Measurements from ENCODE around the gene LRP6.

LRP6 gene

DNA sequence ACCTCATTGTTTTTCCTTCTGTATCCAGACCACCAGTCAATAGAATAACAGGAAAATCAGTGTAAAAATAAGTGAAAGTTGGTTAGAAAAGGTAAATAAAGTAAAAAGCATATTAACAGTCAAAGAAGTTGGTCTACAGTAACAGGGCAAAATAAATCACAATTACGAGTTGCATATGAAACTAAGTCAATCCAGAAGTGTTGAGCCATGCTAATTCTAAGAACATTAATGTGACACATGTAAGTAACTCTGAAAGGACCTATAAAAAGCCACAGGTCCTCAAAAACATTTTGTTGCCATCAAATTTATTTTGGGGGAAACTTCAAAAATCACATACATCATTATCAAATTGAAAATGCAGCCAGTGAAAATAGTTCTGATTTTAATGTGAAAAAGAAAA lies 56.4 kb downstream of the LRP6 start:
- TF ChIP-seq REST (IDR thresholded peaks at IDR 0.05; ENCODE audit: low read depth) (no peak), CEBPB (IDR thresholded peaks at IDR 0.05) (no peak), USF1 (IDR thresholded peaks at IDR 0.05) (no peak), RAD21 (IDR thresholded peaks at IDR 0.05; ENCODE audit: low read depth) (no peak), NFIC (IDR thresholded peaks at IDR 0.05) (no peak), TEAD4 (IDR thresholded peaks at IDR 0.05) (no peak), CREB1 (IDR thresholded peaks at IDR 0.05; ENCODE audit: low read depth) (no peak), EP300 (IDR thresholded peaks at IDR 0.05; ENCODE audit: borderline replicate concordance) (no peak), ZBTB7A (IDR thresholded peaks at IDR 0.05; ENCODE audit: low read depth) (no peak), TCF12 (IDR thresholded peaks at IDR 0.05; ENCODE audit: low read depth) (no peak), EGR1 (IDR thresholded peaks at IDR 0.05) (no peak), FOXM1 (IDR thresholded peaks at IDR 0.05; ENCODE audit: borderline replicate concordance, low read depth) (no peak), YY1 (IDR thresholded peaks at IDR 0.05; ENCODE audit: low read depth) (no peak), TAF1 (IDR thresholded peaks at IDR 0.05; ENCODE audit: low read depth) (no peak)
- TF ChIP-seq, protein P1, sequence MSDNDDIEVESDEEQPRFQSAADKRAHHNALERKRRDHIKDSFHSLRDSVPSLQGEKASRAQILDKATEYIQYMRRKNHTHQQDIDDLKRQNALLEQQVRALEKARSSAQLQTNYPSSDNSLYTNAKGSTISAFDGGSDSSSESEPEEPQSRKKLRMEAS (IDR thresholded peaks at IDR 0.05): no peak

DNA sequence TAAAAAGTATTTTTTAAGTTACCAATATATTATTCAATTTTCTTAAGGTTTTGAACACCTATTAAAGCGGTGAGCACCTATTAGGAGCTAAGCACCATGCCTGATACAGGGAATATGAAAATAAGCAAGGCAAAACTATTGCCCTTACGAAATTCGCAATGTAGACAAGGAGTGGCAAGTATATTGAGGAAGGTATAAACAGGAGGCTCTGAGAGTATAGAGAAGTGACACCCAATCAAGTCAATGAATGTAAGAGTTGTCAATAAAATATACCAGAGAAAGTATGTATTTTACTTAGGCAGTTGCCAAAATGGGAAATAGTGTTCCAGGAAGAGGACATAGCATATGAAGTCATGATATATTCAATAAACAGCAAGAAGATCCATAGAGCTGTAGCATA lies 57.2 kb downstream of the LRP6 start:
- TF ChIP-seq REST (IDR thresholded peaks at IDR 0.05; ENCODE audit: low read depth) (no peak), CEBPB (IDR thresholded peaks at IDR 0.05) (no peak), EP300 (IDR thresholded peaks at IDR 0.05; ENCODE audit: borderline replicate concordance) (no peak), FOXM1 (IDR thresholded peaks at IDR 0.05; ENCODE audit: borderline replicate concordance, low read depth) (no peak), CREB1 (IDR thresholded peaks at IDR 0.05; ENCODE audit: low read depth) (no peak), YY1 (IDR thresholded peaks at IDR 0.05; ENCODE audit: low read depth) (no peak), TAF1 (IDR thresholded peaks at IDR 0.05; ENCODE audit: low read depth) (no peak), RAD21 (IDR thresholded peaks at IDR 0.05; ENCODE audit: low read depth) (no peak)

DNA sequence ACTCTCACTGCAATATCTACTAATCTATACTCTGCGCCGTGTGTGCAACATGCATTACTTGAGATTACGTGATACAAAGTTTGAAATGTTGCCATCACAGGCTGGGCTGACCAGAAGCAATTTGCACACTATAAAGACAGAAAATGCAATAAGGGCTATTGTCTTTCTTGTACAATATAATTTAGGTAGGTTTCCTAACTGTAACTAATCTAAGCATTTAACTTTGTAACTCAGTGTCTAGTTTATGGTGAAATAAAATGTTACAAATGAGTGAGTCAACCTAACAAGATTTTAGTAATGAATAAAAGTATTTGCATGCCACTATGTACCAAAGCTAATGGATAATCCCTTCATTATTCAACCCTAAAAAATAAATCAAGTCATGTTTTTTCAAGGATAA lies 57.8 kb downstream of the LRP6 start:
- TF ChIP-seq CREB1 (IDR thresholded peaks at IDR 0.05; ENCODE audit: low read depth) (no peak), ZBTB7A (IDR thresholded peaks at IDR 0.05; ENCODE audit: low read depth) (no peak), TAF1 (IDR thresholded peaks at IDR 0.05; ENCODE audit: low read depth) (no peak), CEBPB (IDR thresholded peaks at IDR 0.05) (no peak), USF1 (IDR thresholded peaks at IDR 0.05) (no peak), FOXM1 (IDR thresholded peaks at IDR 0.05; ENCODE audit: borderline replicate concordance, low read depth) (no peak)

DNA sequence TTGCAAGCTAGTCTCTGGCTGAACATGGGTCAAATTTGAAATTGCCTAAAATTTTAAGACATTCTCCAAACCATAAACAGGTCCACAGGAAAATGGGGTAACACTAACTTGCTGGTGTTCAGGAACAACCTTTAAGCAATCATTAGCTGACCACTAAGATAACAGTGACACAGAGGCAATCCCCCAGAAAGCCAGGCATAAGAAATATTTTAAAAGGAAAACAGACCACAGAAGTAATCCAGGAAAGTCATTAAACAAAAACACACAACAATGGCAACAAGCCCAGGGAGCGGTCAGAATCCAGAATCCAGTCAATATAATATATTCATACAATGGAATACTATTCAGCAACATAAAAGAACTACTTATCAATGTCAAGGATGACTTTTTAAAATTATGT lies 59.1 kb downstream of the LRP6 start:
- TF ChIP-seq REST (IDR thresholded peaks at IDR 0.05; ENCODE audit: low read depth) (no peak), FOXM1 (IDR thresholded peaks at IDR 0.05; ENCODE audit: borderline replicate concordance, low read depth) (no peak), NFIC (IDR thresholded peaks at IDR 0.05) (no peak), EP300 (IDR thresholded peaks at IDR 0.05; ENCODE audit: borderline replicate concordance) (no peak), EGR1 (IDR thresholded peaks at IDR 0.05) (no peak), CREB1 (IDR thresholded peaks at IDR 0.05; ENCODE audit: low read depth) (no peak), YY1 (IDR thresholded peaks at IDR 0.05; ENCODE audit: low read depth) (no peak), ZBTB7A (IDR thresholded peaks at IDR 0.05; ENCODE audit: low read depth) (no peak), TAF1 (IDR thresholded peaks at IDR 0.05; ENCODE audit: low read depth) (no peak), USF1 (IDR thresholded peaks at IDR 0.05) (no peak)
- TF ChIP-seq, protein P1 (IDR thresholded peaks at IDR 0.05): no peak

Data from Ishikawa (cell line).